Smooth muscle cell (in vitro differentiated cells): Measurements from ENCODE around the gene SPATA6L. TPM values are rescaled to one million over a fixed set of nuclear protein-coding genes. Genes with fewer than 3 reads are reported as not detected.

Experiments used
- DNase-seq: peaks from one replicate; lab custom pipeline; 2025; ENCODE audit not compliant: unreplicated experiment; lab: John Stamatoyannopoulos, UW
- H2AFZ ChIP-seq: fragments of 200-600 bp; sonication (generic); 2 replicates; pipeline ENCODE4 v1.6.0; 2016; ENCODE audit warnings: antibody characterized with exemption, low read depth, mild to moderate bottlenecking
- H3F3A ChIP-seq: fragments of 200-600 bp; sonication (generic); 2 replicates; pipeline ENCODE4 v1.6.0; 2017; ENCODE audit warnings: antibody characterized with exemption, low read depth
- H3K27ac ChIP-seq: fragments of 200-600 bp; sonication (generic); 2 replicates; pipeline ENCODE4 v1.5.1; 2016; ENCODE audit warnings: low read depth, mild to moderate bottlenecking
- H3K27me3 ChIP-seq: fragments of 200-600 bp; sonication (generic); 2 replicates; pipeline ENCODE4 v1.6.1; 2016; ENCODE audit warnings: low read depth, mild to moderate bottlenecking
- H3K36me3 ChIP-seq: fragments of 200-600 bp; sonication (generic); 2 replicates; pipeline ENCODE4 v1.5.1; 2016; ENCODE audit warnings: low read depth
- H3K4me1 ChIP-seq: fragments of 200-600 bp; sonication (generic); 2 replicates; pipeline ENCODE4 v1.5.1; 2016; ENCODE audit warnings: low read depth
- H3K4me2 ChIP-seq: fragments of 200-600 bp; sonication (generic); 2 replicates; pipeline ENCODE4 v1.6.0; 2016; ENCODE audit warnings: mild to moderate bottlenecking
- H3K4me3 ChIP-seq: fragments of 200-600 bp; sonication (generic); 2 replicates; pipeline ENCODE4 v1.5.1; 2016; ENCODE audit warnings: mild to moderate bottlenecking
- H3K79me2 ChIP-seq: fragments of 200-600 bp; sonication (generic); 2 replicates; pipeline ENCODE4 v1.6.0; 2016; ENCODE audit warnings: low read depth, mild to moderate bottlenecking
- H3K9ac ChIP-seq: fragments of 200-600 bp; sonication (generic); 2 replicates; pipeline ENCODE4 v1.6.0; 2016; ENCODE audit warnings: low read depth
- H3K9me3 ChIP-seq: fragments of 200-600 bp; sonication (generic); replicated peaks from 2 replicates; pipeline ENCODE4 v1.5.1; 2016; ENCODE audit warnings: low read depth
- H4K20me1 ChIP-seq: fragments of 200-600 bp; sonication (generic); 2 replicates; pipeline ENCODE4 v1.6.0; 2016; ENCODE audit warnings: low read depth
- WGBS: methylation state at CpG from one replicate; pipeline ENCODE4 v1.1.7; 2016; ENCODE audit warnings: low lambda C conversion rate; 5-methylcytosine and 5-hydroxymethylcytosine counted together
- polyA plus RNA-seq: library from polyadenylated mRNA; unstranded; fragments of >200 nt; fragmentation: Nextera tagmentation; extraction: Ambion mirVana; gene quantifications from 2 replicates; pipeline ENCODE4 v1.2.1, GENCODE V29; 2016
- total RNA-seq: library from RNA; depleted of rRNA; stranded (reverse); fragments of >200 nt; gene quantifications from 2 replicates; pipeline ENCODE4 v1.2.3, GENCODE V29; 2014
- TF ChIP-seq, protein P1 (sequence below): fragments of 200-600 bp; sonication (generic); IDR thresholded peaks from 2 replicates; pipeline ENCODE4 v1.5.1; 2017; ENCODE audit warnings: borderline replicate concordance, mild to moderate bottlenecking, antibody characterized with exemption; ENCODE audit not compliant: insufficient read depth, poor library complexity, severe bottlenecking

Gene SPATA6L
- total and polyA plus RNA-seq, 2 experiments from 2014 or later: 0.57 to 0.67 TPM

GRCh38 chr9:4701526-4701925 lies 35.2 kb upstream of the SPATA6L start:
- Histone ChIP-seq H3K9ac (no peak overlapping the region), H3K27me3 (no peaks in the 10 kb centered on the region), H3K4me2 (no peak overlapping the region), H3K79me2 (peaks cover 4% of the 10 kb centered on the region), H4K20me1 (peaks cover under 1% of the 10 kb centered on the region), H2AFZ (no peak overlapping the region), H3F3A (no peaks in the 10 kb centered on the region), H3K9me3 (no peaks in the 10 kb centered on the region), H3K36me3 (peaks cover 4% of the 10 kb centered on the region), H3K4me3 (no peak overlapping the region), H3K4me1 (no peaks in the 10 kb centered on the region), H3K27ac (no peak overlapping the region)
- WGBS: 94% methylated on average over 1 of the region's 1 CpG
- DNase-seq: no peak
- TF ChIP-seq, protein P1, sequence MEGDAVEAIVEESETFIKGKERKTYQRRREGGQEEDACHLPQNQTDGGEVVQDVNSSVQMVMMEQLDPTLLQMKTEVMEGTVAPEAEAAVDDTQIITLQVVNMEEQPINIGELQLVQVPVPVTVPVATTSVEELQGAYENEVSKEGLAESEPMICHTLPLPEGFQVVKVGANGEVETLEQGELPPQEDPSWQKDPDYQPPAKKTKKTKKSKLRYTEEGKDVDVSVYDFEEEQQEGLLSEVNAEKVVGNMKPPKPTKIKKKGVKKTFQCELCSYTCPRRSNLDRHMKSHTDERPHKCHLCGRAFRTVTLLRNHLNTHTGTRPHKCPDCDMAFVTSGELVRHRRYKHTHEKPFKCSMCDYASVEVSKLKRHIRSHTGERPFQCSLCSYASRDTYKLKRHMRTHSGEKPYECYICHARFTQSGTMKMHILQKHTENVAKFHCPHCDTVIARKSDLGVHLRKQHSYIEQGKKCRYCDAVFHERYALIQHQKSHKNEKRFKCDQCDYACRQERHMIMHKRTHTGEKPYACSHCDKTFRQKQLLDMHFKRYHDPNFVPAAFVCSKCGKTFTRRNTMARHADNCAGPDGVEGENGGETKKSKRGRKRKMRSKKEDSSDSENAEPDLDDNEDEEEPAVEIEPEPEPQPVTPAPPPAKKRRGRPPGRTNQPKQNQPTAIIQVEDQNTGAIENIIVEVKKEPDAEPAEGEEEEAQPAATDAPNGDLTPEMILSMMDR: no peak

GRCh38 chr9:4700932-4701331 lies 34.7 kb upstream of the SPATA6L start:
- DNase-seq: no peak
- Histone ChIP-seq H3K4me3 (no peak overlapping the region), H3K9ac (no peak overlapping the region), H3K4me1 (no peaks in the 10 kb centered on the region), H3K4me2 (no peak overlapping the region), H3F3A (no peaks in the 10 kb centered on the region), H3K27ac (no peak overlapping the region), H3K36me3 (peaks cover 1% of the 10 kb centered on the region), H3K79me2 (peaks cover 6% of the 10 kb centered on the region), H3K27me3 (no peaks in the 10 kb centered on the region), H3K9me3 (no peaks in the 10 kb centered on the region), H2AFZ (no peak overlapping the region), H4K20me1 (peaks cover 6% of the 10 kb centered on the region)
- TF ChIP-seq, protein P1: no peak
- 94% methylated on average over 2 of the region's 2 CpGs for WGBS

GRCh38 chr9:4700091-4700490 lies 33.8 kb upstream of the SPATA6L start:
- H4K20me1 ChIP-seq: peaks cover 14% of the 10 kb centered on the region
- no peaks in the 10 kb centered on the region for H3K36me3 ChIP-seq
- no peak for DNase-seq
- 88% methylated on average over 3 of the region's 3 CpGs for WGBS
- no peaks in the 10 kb centered on the region for H3F3A ChIP-seq
- no peak overlapping the region for H3K9ac ChIP-seq
- no peaks in the 10 kb centered on the region for H3K9me3 ChIP-seq
- TF ChIP-seq, protein P1: no peak
- no peak overlapping the region for H3K4me3 ChIP-seq
- no peak overlapping the region for H2AFZ ChIP-seq
- no peaks in the 10 kb centered on the region for H3K27me3 ChIP-seq
- H3K4me1 ChIP-seq: no peaks in the 10 kb centered on the region
- peaks cover 6% of the 10 kb centered on the region for H3K79me2 ChIP-seq
- H3K27ac ChIP-seq: no peak overlapping the region
- no peak overlapping the region for H3K4me2 ChIP-seq

GRCh38 chr9:4691795-4692194 lies 25.5 kb upstream of the SPATA6L start:
- Histone ChIP-seq H3K79me2 (peaks cover 38% of the 10 kb centered on the region), H3K36me3 (peaks cover 5% of the 10 kb centered on the region)

More at GRCh38 chr9:4691795-4692194, 25.5 kb upstream of the SPATA6L start:
- Histone ChIP-seq H3K4me1 (peaks cover 6% of the 10 kb centered on the region), H2AFZ (no peak overlapping the region), H3K4me2 (no peak overlapping the region), H3K27me3 (no peaks in the 10 kb centered on the region), H3K4me3 (no peak overlapping the region), H3K9me3 (no peaks in the 10 kb centered on the region), H4K20me1 (peaks cover 51% of the 10 kb centered on the region), H3F3A (peaks cover 3% of the 10 kb centered on the region), H3K27ac (peak overlapping the region; percentile 65), H3K9ac (no peak overlapping the region)
- TF ChIP-seq, protein P1: no peak
- DNase-seq: no peak
- 67% methylated on average over 3 of the region's 3 CpGs for WGBS
